Stimulated activated naive CD4-positive, alpha-beta T cell (primary cell): ENCODE results near the gene CENPX.
"Not testable (repeated sequence)": the region's sequence is repeated elsewhere in the genome, so short reads cannot be mapped to it uniquely, and the experiment has no call there.

ENCODE experiments used
- DNase-seq, 6 experiments: peaks; one replicate each; lab custom pipeline; 2025; lab: John Stamatoyannopoulos, UW

Gene CENPX

GRCh38 chr17:82039695-82040299, 17.1 kb upstream of the CENPX start:
- DNase-seq, result no peak

- DNase-seq, result not testable (repeated sequence)
These were observed 16.2 kb upstream of the CENPX start for GRCh38 chr17:82038796-82039409.

- DNase-seq, result no peak
These were observed 15.2 kb upstream of the CENPX start for GRCh38 chr17:82037889-82038195.

GRCh38 chr17:82037092-82037888, 14.6 kb upstream of the CENPX start, which contains the start of gene DCXR:
TSS of gene DCXR (minus strand) at chr17:82037697. CDS start at chr17:82037682, 15 bp downstream.
- peak; percentile 87 to 94 (median 90) for DNase-seq

- no peak for DNase-seq
These were observed 14.0 kb upstream of the CENPX start for GRCh38 chr17:82036634-82037091.

GRCh38 chr17:82035956-82036633, 13.4 kb upstream of the CENPX start:
- DNase-seq, result no peak

- DNase-seq, result no peak
These were observed 12.8 kb upstream of the CENPX start for GRCh38 chr17:82035488-82035887.

GRCh38 chr17:82034371-82035011, 11.8 kb upstream of the CENPX start:
- no peak for DNase-seq

- DNase-seq, result no peak
These were observed 10.8 kb upstream of the CENPX start for GRCh38 chr17:82033359-82034085.

- peak in 4 of 6 experiments; percentile 11 to 46 (median 16) for DNase-seq
These were observed 9.4 kb upstream of the CENPX start for GRCh38 chr17:82031885-82032627.

- no peak for DNase-seq
These were observed 8.7 kb upstream of the CENPX start, which contains the start of gene RAC3 for GRCh38 chr17:82031303-82031884. TSS of gene RAC3 (plus strand) at chr17:82031678. CDS start at chr17:82031762, 84 bp downstream.

- DNase-seq, result peak; percentile 64 to 88 (median 80)
These were observed 8.0 kb upstream of the CENPX start for GRCh38 chr17:82030470-82031302.

- no peak for DNase-seq
These were observed 7.4 kb upstream of the CENPX start for GRCh38 chr17:82029990-82030469.

GRCh38 chr17:82029391-82029790, 6.7 kb upstream of the CENPX start:
- DNase-seq, result no peak

- DNase-seq, result no peak
These were observed 6.3 kb upstream of the CENPX start for GRCh38 chr17:82028966-82029365.

- DNase-seq, result no peak
These were observed 5.6 kb upstream of the CENPX start for GRCh38 chr17:82028246-82028645.

- DNase-seq, result no peak
These were observed 2.9 kb upstream of the CENPX start for GRCh38 chr17:82025401-82026107.

GRCh38 chr17:82024859-82025258, 2.2 kb upstream of the CENPX start:
- DNase-seq, result no peak
